H9 (cell line): ENCODE data around the gene ABHD3. TPM values are rescaled to one million over a fixed set of nuclear protein-coding genes. Genes with fewer than 3 reads are reported as not detected.

Experiments used
- DNase-seq: peaks from one replicate; pipeline ENCODE4 v3.0.0-alpha.2; 2017
- H2AFZ ChIP-seq: one replicate; pipeline ENCODE4 v1.6.1; 2013; ENCODE audit warnings: mild to moderate bottlenecking, low read length, control low read depth, moderate library complexity
- H2AK5ac ChIP-seq: 2 replicates; pipeline ENCODE4 v1.6.1; 2013; ENCODE audit warnings: low read length, control low read depth, mixed read lengths; ENCODE audit not compliant: insufficient read length
- H2BK120ac ChIP-seq: one replicate; pipeline ENCODE4 v1.6.1; 2013; ENCODE audit warnings: low read depth, mild to moderate bottlenecking, low read length, control low read depth, inconsistent platforms; ENCODE audit not compliant: poor library complexity, severe bottlenecking
- H2BK12ac ChIP-seq: 2 replicates; pipeline ENCODE4 v1.6.1; 2013; ENCODE audit warnings: low read length, control low read depth, mixed read lengths, low read depth; ENCODE audit not compliant: insufficient read length
- H2BK15ac ChIP-seq: 2 replicates; pipeline ENCODE4 v1.6.1; 2013; ENCODE audit warnings: low read depth, low read length, control low read depth
- H2BK20ac ChIP-seq: one replicate; pipeline ENCODE4 v1.6.1; 2013; ENCODE audit warnings: low read depth, mild to moderate bottlenecking, low read length, control low read depth, inconsistent platforms; ENCODE audit not compliant: poor library complexity, severe bottlenecking
- H2BK5ac ChIP-seq: 2 replicates; pipeline ENCODE4 v1.6.1; 2013; ENCODE audit warnings: low read length, control low read depth, mixed read lengths; ENCODE audit not compliant: insufficient read length
- H3K14ac ChIP-seq: 2 replicates; pipeline ENCODE4 v1.6.1; 2013; ENCODE audit warnings: low read length, control low read depth; ENCODE audit not compliant: insufficient read depth
- H3K18ac ChIP-seq: 2 replicates; pipeline ENCODE4 v1.6.1; 2013; ENCODE audit warnings: low read depth, mild to moderate bottlenecking, mixed read lengths, low read length, control low read depth; ENCODE audit not compliant: insufficient read length
- H3K23ac ChIP-seq: 2 replicates; pipeline ENCODE4 v1.6.1; 2013; ENCODE audit warnings: low read length, control low read depth, mixed read lengths, low read depth; ENCODE audit not compliant: insufficient read length
- H3K23me2 ChIP-seq: 2 replicates; pipeline ENCODE4 v1.6.1; 2013; ENCODE audit warnings: low read depth, mild to moderate bottlenecking, mixed read lengths, low read length, control low read depth; ENCODE audit not compliant: insufficient read length, poor library complexity, severe bottlenecking
- H3K27ac ChIP-seq: 2 replicates; pipeline ENCODE4 v1.5.1; 2013; ENCODE audit warnings: low read length, control low read depth, mixed read lengths, low read depth; ENCODE audit not compliant: insufficient read length
- H3K27me3 ChIP-seq: 2 replicates; pipeline ENCODE4 v1.6.1; 2013; ENCODE audit warnings: low read length, control low read depth, inconsistent platforms; ENCODE audit not compliant: insufficient read depth
- H3K4ac ChIP-seq: 2 replicates; pipeline ENCODE4 v1.6.1; 2013; ENCODE audit warnings: low read depth, mild to moderate bottlenecking, control low read depth, inconsistent platforms, low read length, moderate library complexity
- H3K4me1 ChIP-seq: 2 replicates; pipeline ENCODE4 v1.6.1; 2013; ENCODE audit warnings: low read length, control low read depth, inconsistent platforms; ENCODE audit not compliant: insufficient read depth
- H3K4me2 ChIP-seq: 2 replicates; pipeline ENCODE4 v1.6.1; 2013; ENCODE audit warnings: low read length, control low read depth, mixed read lengths; ENCODE audit not compliant: insufficient read length, insufficient read depth
- H3K56ac ChIP-seq: 2 replicates; pipeline ENCODE4 v1.6.1; 2013; ENCODE audit warnings: low read depth, mild to moderate bottlenecking, mixed read lengths, low read length, control low read depth; ENCODE audit not compliant: insufficient read length
- H3K79me1 ChIP-seq: 2 replicates; pipeline ENCODE4 v1.6.1; 2013; ENCODE audit warnings: low read depth, mild to moderate bottlenecking, moderate library complexity, low read length, control low read depth, inconsistent platforms; ENCODE audit not compliant: insufficient read depth, poor library complexity, severe bottlenecking
- H3K79me2 ChIP-seq: 2 replicates; pipeline ENCODE4 v1.6.1; 2013; ENCODE audit warnings: low read length, control low read depth, inconsistent platforms; ENCODE audit not compliant: insufficient read depth
- H3K9ac ChIP-seq: 2 replicates; pipeline ENCODE4 v1.6.1; 2013; ENCODE audit warnings: low read length, control low read depth, mixed read lengths; ENCODE audit not compliant: insufficient read length; ENCODE audit errors: extremely low read depth
- H3K9me3 ChIP-seq: one replicate; pipeline ENCODE4 v1.6.1; 2013; ENCODE audit warnings: low read depth, low read length, inconsistent platforms; ENCODE audit not compliant: control insufficient read depth
- H3T11ph ChIP-seq: one replicate; pipeline ENCODE4 v1.6.1; 2013; ENCODE audit warnings: mild to moderate bottlenecking, low read length, control low read depth, inconsistent platforms
- H4K20me1 ChIP-seq: one replicate; pipeline ENCODE4 v1.6.1; 2013; ENCODE audit not compliant: control insufficient read depth, insufficient read length, insufficient read depth
- H4K5ac ChIP-seq: 2 replicates; pipeline ENCODE4 v1.6.1; 2013; ENCODE audit warnings: low read depth, mild to moderate bottlenecking, mixed read lengths, low read length, control low read depth; ENCODE audit not compliant: insufficient read length
- H4K8ac ChIP-seq: replicated peaks from 2 replicates; pipeline ENCODE4 v1.6.1; 2013; ENCODE audit warnings: low read length, control low read depth, mixed read lengths, low read depth; ENCODE audit not compliant: insufficient read length
- H4K91ac ChIP-seq: 2 replicates; pipeline ENCODE4 v1.6.1; 2013; ENCODE audit warnings: low read depth, mild to moderate bottlenecking, moderate library complexity, mixed read lengths, low read length, control low read depth; ENCODE audit not compliant: insufficient read length
- H3K27ac Mint-ChIP-seq, 3 experiments: 2 replicates in 2 of 3; 3 replicates in 1 of 3; pipeline ENCODE4 v1.8.0; 2020 to 2021; ENCODE audit warnings: mixed read lengths in 3 of 3, mild to moderate bottlenecking in 1 of 3, moderate library complexity in 1 of 3
- H3K27me3 Mint-ChIP-seq: 2 replicates; pipeline ENCODE4 v1.8.0; 2021; ENCODE audit warnings: low read depth, mild to moderate bottlenecking, moderate library complexity, mixed read lengths
- H3K36me3 Mint-ChIP-seq, 3 experiments: 2 replicates in 2 of 3; 3 replicates in 1 of 3; pipeline ENCODE4 v1.8.0; 2020 to 2021; ENCODE audit warnings: low read depth in 3 of 3, mixed read lengths in 3 of 3; ENCODE audit not compliant: insufficient read depth in 1 of 3
- H3K4me1 Mint-ChIP-seq, 2 experiments: 2 replicates each; pipeline ENCODE4 v1.8.0; 2020; ENCODE audit warnings: mixed read lengths in 2 of 2
- H3K4me3 Mint-ChIP-seq, 2 experiments: 2 replicates in 1 of 2; 3 replicates in 1 of 2; pipeline ENCODE4 v1.8.0; 2020 to 2021; ENCODE audit warnings: mild to moderate bottlenecking in 2 of 2, mixed read lengths in 2 of 2, moderate library complexity in 1 of 2
- H3K9me3 Mint-ChIP-seq, 2 experiments: 2 replicates in 1 of 2; 3 replicates in 1 of 2; pipeline ENCODE4 v1.8.0; 2020; ENCODE audit warnings: mild to moderate bottlenecking in 2 of 2, mixed read lengths in 2 of 2, moderate library complexity in 1 of 2
- CTCF ChIP-seq: fragments of 200-600 bp; sonication (generic); conservative IDR thresholded peaks from 3 replicates; pipeline ENCODE4 v1.8.0; 2021; ENCODE audit warnings: antibody characterized with exemption, mild to moderate bottlenecking
- WGBS: extraction: QIAGEN DNeasy Blood & Tissue Kit; methylation state at CpG from one replicate; pipeline ENCODE4 v1.1.7; 2013; ENCODE audit warnings: missing lambda C conversion rate, low lambda C conversion rate, mixed read lengths; ENCODE audit not compliant: insufficient read length; ENCODE audit errors: extremely low coverage; 5-methylcytosine and 5-hydroxymethylcytosine counted together
- total RNA-seq: library from RNA; stranded (reverse); gene quantifications from 2 replicates; pipeline ENCODE4 v1.2.1, GENCODE V29; 2021

The ABHD3 gene
- total RNA-seq, 1 experiment from 2014 or later: 12.0 TPM

GRCh38 chr18:21660078-21660477 lies 44.5 kb downstream of the ABHD3 start:
- no peak overlapping the region for H3K27ac Mint-ChIP-seq
- no peaks in the 10 kb centered on the region for H3K9me3 Mint-ChIP-seq
- no peak overlapping the region for H4K91ac ChIP-seq

More at GRCh38 chr18:21660078-21660477, 44.5 kb downstream of the ABHD3 start:
- 0 out of 4 replicates have a peak, but pooled peaks cover 0 to 3% of the 10 kb centered on the region in 2 experiments for H3K4me1 Mint-ChIP-seq
- Histone ChIP-seq H3K56ac (no peak overlapping the region), H3T11ph (no peak overlapping the region), H3K4me2 (no peak overlapping the region), H2BK120ac (no peak overlapping the region), H3K18ac (no peak overlapping the region), H2AFZ (no peak overlapping the region), H3K79me1 (no peaks in the 10 kb centered on the region), H4K8ac (no peak overlapping the region), H3K23me2 (no peaks in the 10 kb centered on the region), H4K20me1 (no peaks in the 10 kb centered on the region), H3K14ac (no peak overlapping the region), H2BK12ac (no peak overlapping the region), H2AK5ac (no peak overlapping the region), H3K4me1 (no peaks in the 10 kb centered on the region), H3K27me3 (no peaks in the 10 kb centered on the region), H3K4ac (no peak overlapping the region), H2BK20ac (no peak overlapping the region), H3K9ac (no peak overlapping the region), H2BK15ac (no peak overlapping the region), H3K79me2 (no peaks in the 10 kb centered on the region), H2BK5ac (no peak overlapping the region), H4K5ac (no peak overlapping the region), H3K23ac (no peak overlapping the region), H3K27ac (no peak overlapping the region), H3K9me3 (no peaks in the 10 kb centered on the region)
- no peaks in the 10 kb centered on the region for H3K27me3 Mint-ChIP-seq
- H3K4me3 Mint-ChIP-seq: no peak overlapping the region
- WGBS: no CpG with 5 or more reads among the region's 2 CpGs
- H3K36me3 Mint-ChIP-seq: peaks cover 0 to 16% (median 4%) of the 10 kb centered on the region in 3 experiments; a peak in 3 of 7 replicates
- DNase-seq: no peak
- TF ChIP-seq CTCF: no peak
